ENCODE data around the gene HOOK1.
"Not testable (repeated sequence)": the region's sequence is repeated elsewhere in the genome, so short reads cannot be mapped to it uniquely, and the experiment has no call there.

HOOK1 gene

DNA sequence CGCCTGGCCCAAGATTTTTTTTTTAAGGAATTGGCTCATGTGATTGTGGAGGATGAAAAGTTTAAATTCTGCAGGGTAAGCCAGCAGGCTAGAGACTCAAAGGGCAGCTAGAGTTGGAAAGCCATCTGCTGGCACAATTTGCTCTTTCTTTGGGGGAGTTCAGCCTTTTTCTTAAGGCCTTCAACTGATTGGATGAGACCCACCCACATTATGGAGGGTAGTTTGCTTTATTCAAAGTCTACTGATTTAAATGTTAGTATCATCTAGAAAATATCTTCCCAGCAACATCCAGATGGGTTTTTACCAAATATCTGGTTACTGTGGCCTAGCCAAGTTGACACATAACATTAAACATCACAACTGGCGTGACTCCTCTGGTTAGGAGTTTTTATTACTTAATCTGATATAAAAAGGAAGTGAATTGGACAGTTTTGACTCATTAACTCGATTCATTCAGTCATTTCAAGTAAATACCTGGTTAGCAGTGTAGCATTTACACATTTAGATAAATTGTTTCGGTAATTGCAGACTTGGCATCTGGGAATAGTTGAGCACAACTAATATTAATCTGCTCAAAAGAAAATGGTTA, 12.4 kb downstream of the HOOK1 start:
- no peak for DNase-seq

DNA sequence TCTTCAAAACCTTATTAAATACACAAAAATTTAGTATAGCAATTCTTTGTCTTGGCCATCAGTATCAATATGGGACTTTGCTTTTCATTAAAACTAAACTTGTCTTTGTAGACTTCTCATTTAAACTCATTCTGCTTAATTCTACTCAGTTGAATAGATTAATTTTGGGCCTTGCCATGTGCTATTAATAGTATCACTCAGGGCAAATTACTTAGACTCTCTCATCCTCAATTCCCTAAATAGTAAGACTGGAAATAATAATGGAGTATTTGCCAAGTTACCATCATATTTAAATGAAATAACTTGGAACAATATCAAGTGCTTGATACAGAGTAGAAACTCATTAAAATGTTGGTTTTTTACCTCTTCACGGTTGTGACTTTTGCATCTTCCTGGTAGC, 13.4 kb downstream of the HOOK1 start:
- no peak for DNase-seq

DNA sequence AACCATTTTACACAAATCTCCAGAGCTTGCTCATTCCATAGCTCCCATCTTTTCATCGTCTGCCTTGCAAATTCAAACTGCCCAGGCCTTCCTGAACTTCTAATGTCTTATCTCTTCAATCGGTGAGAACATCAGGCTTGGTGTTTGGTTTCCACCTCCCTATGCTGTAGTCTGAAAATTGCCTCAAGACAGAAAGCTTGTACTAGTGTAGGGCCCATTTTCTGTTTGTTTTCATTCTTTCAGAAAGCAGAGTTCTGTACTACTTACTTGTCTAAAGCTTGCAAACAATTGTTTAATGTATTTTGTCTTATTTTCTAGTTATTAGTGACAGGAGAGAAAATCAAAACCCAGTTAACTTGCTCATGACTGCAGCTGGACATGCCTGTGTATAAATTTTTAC, 16.8 kb downstream of the HOOK1 start:
- no peak for DNase-seq

DNA sequence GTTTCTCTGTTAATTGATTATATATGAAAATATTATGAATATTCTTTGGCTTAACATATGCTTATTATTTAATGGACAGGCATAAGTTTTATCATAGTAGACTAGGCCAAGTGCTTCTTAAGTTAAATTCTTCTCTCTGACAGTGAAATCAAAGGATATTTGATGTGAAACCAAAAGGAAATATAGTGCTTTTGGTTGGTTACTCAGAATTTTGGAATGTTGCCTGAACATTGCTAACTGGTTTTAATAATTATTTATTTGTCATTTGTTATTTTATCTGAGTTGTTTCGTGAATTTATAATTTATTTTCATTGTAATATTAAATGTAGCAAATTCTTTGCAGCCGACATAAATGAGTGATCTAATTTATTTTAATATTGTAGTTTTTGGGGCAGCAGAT, 18.3 kb downstream of the HOOK1 start:
- no peak for DNase-seq

DNA sequence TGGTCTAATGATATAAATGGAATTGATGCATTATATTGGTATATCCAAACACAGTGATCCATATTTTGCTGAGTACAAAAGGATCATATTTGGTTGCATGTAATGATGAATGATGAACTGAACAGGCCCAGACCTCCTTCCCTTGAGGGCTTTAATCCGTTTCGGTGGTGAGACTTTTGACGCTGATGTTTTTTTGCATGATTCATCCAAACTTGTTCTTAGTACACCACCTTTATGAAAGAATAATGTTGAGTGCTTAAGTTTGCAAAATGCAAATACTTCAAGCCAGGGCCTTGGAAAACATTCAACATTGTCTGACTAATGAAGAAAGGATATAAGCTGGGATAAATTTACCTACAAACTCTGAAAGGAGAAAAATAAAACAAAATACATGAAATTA, 19.2 kb downstream of the HOOK1 start:
- DNase-seq: no peak

DNA sequence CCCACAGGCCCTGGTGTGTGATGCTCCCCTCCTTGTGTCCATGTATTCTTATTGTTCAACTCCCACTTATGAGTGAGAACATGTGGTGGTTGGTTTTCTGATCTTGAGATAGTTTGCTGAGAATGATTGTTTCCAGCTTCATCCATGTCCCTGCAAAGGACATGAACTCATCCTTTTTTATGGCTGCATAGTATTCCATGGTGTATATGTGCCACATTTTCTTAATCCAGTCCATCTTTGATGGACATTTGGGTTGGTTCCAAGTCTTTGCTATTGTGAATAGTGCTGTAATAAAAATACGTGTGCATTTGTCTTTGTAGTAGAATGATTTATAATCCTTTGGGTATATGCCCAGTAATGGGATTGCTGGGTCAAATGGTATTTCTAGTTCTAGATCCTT, 23.1 kb downstream of the HOOK1 start:
- DNase-seq: not testable (repeated sequence)

DNA sequence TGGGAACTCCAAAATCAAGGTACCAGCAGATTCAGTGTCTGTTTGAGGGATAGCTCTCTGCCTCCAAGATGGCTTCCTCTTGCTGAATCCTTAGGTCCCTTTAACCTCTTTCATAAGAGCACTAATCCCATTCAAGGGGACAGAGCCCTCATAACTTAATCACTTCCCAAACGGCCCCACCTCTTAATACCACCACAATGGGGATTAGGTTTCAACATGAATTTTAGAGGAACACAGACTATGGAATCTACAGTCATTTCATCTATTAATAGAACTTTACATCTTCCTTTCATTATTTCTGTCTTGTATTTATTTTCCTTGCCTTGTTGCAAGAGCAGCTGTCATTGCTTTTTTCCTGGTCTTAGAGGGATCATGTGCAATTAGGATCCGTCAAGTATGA, 30.3 kb downstream of the HOOK1 start:
- no peak for DNase-seq

DNA sequence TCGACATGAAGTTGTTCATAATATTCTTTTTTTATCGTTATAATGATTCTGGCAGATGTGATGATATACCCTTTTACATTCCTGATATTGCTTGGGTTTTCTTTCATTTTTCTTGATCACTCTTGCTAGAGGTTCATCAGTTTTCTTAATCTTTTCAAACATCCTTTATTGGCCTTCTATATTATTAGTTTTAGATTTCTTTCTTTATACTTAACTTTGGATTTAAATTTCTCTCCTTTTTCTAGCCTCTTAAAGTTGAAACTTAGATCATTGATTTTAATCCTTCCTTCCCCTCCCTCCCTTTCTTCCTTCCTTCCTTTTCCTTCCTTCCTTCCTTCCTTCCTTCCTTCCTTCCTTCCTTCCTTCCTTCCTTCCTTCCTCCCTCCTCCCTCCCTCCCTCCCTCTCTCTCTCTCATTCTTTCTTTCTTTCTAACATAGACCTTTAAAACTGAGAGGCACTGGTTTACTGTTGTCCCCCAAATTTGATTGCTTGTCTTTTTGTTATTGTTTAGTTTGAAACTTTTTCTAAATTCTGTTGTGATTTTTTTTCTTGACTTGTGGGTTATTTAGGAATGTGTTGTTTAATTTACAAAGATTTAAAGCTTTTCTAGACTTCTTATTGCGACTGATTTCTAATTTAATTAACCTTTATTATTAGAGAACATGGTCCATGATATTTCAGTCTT, 31.6 kb downstream of the HOOK1 start:
- no peak for DNase-seq

DNA sequence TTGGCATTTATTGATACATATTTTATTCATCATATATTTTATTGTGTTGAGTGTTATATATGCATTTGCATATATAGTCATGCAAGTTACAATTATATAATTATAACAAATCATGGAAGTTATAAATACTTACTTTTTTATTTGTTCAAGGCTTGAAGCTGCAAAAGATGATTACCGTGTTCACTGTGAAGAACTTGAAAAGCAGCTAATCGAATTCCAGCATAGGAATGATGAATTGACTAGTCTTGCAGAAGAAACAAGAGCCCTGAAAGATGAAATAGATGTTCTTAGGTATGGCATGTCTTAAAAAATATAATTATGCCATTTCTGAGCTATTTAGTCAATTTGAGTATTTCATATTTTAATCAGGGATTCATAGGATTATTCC, 32.1 kb downstream of the HOOK1 start:
- no peak for DNase-seq

DNA sequence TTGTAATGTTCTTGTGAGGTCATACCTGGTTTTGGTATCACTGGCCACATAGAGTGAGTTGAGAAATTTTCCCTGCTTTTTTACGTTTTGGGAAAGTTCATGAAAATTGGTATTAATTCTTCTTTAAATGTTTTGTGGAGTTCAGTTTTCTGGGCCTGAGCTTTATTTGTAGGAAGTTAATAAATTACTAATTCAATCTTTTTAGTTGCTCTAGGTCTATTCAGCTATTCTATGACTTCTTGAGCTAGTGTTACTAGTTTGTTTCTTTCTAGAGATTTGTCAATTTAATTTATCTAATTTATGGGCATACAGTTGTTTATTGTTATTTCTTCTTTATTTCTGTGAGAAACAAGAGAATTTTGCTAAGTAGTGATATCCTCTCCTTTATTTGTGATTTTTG, 37.4 kb downstream of the HOOK1 start:
- DNase-seq: no peak

DNA sequence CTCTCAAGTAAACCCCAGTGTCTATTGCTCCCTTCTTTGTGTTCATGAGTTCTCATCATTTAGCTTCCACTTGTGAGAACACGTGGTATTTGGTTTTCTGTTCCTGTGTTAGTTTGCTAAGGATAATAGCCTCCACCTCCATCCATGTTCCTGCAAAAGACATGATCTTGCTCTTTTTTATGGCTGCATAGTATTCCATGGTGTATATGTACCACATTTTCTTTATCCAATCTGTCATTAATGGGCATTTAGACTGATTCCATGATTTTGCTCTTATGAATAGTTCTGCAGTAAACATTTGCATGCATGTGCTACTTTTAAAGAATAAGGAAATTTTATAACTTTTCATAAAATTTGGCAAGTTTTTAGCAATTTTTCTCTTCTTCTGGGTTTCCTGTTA, 40.5 kb downstream of the HOOK1 start:
- DNase-seq: not testable (repeated sequence)

DNA sequence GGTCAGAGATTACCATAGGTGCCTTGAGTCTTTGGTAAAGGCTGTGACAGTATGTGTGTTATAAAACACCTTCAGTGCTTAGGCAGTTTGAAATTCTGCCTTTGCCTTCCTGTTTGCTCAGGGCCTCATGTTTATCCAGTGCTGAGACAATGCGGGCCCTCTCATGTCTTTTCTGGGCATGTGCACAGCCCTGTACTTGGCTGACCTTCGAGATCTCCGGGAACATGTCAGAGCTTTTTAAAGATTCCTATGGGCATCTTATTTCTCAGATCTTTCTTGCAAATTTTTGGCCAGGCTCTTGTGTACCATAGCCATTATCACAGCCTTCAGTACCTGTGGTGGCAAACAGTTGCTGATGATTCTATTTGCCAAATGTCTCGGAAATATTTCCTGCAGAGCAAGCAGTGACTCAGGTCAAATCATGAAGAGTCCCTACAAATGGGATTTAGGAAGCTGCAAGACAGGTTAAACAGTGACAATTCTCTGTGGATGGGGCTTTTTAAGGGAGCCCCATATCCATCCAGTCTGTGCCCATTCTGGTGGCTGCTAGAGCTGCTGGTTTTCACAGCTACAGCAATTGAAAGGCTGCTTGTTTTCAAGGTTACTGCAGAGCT, 42.1 kb downstream of the HOOK1 start:
- DNase-seq: no peak

DNA sequence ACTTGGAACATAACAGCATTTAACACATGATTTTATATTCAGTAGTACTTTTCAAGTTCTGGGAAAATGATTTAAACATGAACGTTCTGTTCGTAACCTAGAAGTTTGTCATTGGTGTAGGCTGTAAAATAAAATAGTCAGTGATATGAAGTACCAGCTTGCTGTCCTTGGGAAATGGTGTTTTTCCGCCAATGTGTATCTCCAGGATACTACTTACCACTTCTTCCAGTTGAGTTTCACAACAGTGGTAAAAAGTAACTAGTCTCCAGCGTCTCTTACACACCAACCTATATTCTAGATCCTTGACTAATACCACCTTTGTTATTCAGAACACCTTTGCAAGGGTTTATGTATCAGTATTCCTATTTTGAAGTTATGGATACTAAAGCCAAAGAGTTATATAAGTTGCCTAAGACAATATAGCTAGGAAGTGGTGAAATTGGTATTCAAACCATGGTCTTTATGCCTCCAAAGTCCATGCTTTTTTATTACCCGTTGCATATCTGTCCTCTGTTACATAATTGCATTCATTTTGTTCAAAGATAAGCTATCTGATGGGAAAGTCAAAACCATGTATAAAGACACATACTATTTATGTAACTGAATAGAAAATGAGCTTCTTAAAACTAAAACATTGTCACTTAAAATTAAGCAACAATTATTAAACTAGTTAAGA, 43.1 kb downstream of the HOOK1 start:
- DNase-seq: no peak

DNA sequence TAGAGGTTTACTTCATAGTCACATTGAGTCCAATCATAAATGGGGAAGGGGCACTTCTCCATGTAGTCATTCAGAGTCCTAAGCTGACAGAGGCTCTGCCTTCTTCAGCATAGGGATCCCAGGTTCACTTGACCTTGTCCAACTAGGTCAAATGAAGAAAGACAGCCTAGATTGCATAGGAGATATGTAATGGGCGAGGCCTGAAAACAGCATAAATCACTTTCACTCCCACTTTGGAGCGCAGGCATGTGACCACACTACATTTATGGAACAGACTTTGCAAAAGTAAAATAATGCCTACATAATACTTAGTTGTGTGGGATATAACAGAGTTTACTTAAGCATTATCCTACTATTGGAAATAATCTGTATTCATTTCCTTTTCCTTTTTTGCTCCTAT, 51.7 kb downstream of the HOOK1 start:
- DNase-seq: no peak

DNA sequence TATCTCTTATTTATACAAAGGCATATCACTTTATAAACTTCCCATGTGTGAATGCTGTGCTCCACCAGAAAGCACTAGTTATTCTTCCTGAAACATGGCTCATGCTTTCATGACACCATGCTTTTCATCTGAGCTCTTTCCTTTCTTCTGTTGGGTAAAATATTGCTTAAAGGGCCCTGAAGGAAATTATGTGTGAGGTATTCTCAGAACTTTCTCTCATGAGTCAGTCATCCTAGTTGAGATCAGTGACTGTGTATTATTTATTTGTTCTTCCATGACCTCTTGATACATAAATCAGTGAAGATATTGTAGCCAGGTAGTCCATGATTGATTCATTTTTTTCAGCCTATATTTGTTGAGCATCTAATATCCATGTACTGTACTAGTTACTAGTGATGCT, 57.0 kb downstream of the HOOK1 start:
- DNase-seq: no peak

DNA sequence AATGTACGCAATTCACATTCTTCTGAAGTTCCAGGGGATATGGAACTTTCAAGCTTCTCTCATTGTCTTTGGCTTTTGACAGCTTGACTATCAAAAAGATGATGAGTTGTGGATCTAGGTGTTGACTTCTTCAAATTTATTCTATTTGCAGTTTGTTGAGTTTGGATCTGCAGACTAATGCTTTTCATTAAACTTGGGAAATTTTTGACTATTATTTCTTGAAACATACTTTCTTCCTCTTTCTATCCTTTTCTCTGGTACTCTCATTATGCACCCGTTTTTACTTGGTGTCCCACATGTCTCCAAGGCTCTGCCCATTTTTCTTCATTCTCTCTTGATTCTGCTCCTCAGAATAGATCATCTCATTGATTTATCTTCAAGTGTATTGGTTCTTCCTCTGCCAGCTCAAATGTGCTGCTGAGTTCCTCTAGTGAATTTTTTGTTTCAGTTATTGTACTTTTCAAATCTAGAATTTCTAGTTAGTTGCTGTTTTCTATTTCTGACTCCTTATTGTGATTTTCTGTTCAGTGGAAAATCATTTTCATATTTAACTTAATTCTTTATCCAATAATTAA, 62.4 kb downstream of the HOOK1 start:
- no peak for DNase-seq

DNA sequence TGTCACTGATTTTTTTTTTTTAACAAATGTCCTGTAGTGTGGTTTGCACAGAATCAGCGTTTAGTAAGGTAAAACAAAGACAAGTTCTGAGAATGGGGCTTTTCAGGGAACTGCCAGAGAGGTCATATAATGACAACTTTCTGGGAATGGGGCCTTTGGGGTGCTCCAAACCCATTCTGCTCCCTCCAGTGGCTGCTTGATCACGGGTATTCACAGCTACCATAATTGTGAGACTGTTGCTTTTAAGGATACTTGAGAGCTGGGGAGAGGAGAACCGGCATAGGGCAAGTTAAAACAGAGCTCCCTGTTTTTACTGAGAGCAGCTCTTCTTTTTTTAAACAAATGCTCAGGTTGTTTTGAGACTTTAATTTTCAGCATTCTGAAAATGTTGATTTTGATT, 63.6 kb downstream of the HOOK1 start:
- DNase-seq: no peak

DNA sequence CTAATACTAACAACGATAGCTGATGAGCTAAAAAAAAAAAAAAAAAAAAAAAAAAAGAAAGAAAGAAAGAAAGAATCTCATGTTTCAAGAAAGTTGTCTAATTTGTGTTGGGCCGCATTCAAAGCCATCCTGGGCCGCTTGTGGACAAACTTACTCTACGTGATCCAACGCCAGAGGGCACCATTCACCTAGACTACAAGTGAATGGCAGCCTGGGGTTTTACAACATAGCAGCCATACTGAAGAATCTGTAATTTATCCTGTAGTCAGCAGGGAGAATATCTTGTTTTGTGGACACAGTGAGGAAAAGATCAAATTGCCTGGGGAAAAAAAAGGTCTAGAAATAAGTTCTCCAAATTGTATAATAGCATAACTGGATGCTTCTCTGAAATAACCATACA, 64.8 kb downstream of the HOOK1 start:
- no peak for DNase-seq

DNA sequence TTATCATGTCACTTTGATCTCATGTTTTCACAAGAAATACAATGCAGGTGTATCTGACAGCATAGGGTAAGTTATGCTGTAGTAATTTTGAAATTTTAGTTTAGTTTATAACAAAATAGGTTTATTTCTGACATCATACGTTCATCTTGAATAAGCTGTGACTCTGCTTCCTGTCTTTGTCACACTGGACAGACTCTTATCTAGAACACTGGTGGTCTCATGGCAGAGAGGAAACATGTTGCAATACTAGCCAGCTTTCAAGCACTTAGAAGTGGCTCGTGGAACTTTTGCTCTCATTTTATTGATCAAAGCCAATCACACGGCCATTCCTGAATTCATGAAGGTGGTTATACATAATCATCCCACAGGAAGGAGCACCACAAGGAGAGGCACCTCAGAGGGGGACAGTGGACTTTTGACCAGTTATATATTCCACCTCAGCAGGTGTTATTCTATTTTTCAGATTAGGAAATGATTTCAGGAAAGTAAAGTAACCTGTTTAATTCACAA, 65.3 kb downstream of the HOOK1 start:
- no peak for DNase-seq

DNA sequence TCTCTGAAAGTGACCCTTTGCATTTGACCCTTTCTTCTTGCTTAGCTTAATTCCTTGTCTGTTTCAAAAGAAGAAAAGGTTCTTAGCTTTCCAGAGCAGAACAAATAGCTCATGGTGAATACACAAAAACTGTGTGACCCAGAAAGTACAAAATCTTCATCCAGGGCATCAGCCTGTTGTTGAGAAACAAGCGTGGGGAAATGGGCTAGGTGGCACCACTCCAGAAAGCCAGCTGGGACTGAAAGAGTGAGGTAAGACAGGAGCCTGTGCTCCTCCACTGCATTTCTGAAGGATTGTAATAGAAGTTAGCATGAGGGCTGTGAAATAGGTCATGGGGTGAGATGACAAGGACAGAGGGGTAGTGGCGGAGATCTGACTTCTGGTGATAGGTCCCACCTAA, 66.0 kb downstream of the HOOK1 start:
- DNase-seq: no peak

DNA sequence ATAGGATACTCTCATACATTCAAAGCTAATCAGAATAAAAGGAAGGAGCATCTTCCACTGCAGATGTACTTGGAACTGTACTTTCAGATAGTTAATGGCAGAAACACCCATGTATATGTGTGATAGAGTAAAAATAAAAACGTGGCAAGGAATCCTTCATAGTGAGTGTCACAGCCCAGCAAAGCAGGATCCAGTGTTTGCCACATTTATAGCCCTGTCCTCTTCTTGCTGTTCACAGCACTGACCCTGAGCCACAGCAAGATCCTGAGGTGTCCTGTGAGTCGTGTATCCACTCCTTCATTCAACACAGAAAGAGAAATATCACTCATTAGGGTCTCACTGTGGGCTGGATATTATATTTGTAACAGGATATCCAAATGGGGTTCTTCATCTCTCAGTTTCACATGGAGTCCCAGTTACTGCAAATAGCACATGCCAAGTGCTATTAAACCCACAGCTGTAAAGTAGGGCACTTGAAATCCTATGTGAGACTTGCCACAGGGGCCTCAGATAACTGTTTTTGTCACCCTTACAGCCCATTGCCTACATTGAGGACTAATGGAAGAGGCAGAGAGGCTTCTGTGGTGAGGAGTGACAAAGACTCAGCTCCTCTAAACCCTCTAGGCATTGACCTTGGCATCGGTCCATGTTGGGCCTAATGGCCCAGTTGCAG, 70.5 kb downstream of the HOOK1 start:
- DNase-seq: no peak

DNA sequence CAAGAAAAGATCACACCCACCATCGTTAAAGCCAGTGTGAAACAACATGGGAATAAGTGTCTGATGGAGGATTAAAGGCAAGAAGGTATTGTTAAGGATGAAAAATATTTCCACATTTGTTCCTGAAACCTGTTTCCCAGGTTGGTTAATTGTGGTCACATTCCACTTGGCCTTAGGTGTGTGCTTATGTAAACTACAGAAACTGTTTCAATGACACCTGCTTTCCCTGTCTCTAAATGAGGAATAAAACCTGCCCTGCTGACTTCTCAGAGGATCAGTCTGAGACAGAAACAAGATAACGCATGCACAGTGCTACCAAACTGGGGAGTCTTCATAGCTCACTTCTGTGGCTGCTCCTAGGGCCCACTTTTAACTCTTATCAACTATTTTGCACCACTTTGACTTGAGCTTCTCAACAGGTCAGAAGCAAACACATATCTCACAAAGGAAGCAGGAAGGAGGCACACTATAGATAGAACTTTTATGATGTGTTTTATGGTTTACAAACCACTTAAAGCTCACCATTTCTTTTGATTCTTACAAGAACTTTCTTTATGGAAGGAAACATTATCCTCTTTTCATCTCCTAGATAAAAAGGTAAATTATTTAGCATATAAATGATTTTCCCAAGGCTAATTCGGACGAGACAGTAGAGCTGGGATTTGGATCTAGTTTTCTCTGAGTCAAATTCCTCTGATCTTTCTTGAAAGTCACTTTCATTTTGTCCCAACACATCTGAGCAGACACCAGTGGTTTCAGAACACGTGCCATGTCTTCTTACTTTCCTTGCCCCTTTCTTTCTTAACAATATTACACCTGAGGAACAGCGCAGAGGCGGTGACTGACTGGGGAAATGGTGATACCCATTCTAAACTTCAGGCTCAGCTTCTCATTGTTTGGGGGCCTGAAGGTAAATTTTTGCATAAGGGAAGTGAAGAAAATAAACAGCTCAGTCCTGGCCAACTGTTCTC, 78.4 kb downstream of the HOOK1 start:
- DNase-seq: no peak
